ENCODE results near the gene BOC. TPM values are rescaled to one million over a fixed set of nuclear protein-coding genes. Genes with fewer than 3 reads are reported as not detected.

Gene BOC
- total and polyA plus RNA-seq, 4 donors = 2.9 to 21.9 (median 6.4) TPM

DNA sequence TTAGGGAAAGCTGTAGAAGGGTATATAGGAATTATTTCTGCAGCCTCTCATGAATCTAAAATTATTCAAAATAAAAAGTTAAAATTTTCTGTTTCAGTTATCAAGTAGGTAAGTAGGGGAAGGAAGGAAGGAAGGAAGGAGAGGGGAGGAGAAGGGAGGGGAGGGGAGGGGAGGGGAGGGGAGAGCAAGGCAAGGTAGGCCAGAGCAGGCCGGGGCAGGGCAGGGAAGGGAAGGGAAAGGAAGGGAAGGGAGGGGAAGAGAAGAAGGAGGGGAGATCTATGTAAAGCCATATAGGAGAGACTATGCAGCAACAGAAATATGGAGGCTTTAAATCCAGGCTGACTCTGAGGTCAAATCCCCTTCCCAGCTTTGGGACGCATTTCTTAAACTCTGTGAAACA lies 38.3 kb upstream of the BOC start:
- no peaks in the 10 kb centered on the region for H3K27me3 ChIP-seq (ENCODE audit: control insufficient read depth in 3 of 3, insufficient read depth in 3 of 3, low read length in 2 of 3)
- TF ChIP-seq, protein P1, sequence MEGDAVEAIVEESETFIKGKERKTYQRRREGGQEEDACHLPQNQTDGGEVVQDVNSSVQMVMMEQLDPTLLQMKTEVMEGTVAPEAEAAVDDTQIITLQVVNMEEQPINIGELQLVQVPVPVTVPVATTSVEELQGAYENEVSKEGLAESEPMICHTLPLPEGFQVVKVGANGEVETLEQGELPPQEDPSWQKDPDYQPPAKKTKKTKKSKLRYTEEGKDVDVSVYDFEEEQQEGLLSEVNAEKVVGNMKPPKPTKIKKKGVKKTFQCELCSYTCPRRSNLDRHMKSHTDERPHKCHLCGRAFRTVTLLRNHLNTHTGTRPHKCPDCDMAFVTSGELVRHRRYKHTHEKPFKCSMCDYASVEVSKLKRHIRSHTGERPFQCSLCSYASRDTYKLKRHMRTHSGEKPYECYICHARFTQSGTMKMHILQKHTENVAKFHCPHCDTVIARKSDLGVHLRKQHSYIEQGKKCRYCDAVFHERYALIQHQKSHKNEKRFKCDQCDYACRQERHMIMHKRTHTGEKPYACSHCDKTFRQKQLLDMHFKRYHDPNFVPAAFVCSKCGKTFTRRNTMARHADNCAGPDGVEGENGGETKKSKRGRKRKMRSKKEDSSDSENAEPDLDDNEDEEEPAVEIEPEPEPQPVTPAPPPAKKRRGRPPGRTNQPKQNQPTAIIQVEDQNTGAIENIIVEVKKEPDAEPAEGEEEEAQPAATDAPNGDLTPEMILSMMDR (IDR thresholded peaks at IDR 0.05; ENCODE audit: control extremely low read depth, extremely low read depth) = no peak
- H3K9ac ChIP-seq (ENCODE audit: insufficient read depth in 1 of 2, low read length in 2 of 2) = no peak overlapping the region
- no peak overlapping the region for H3K4me3 ChIP-seq
- H3K36me3 ChIP-seq (ENCODE audit: control insufficient read depth in 4 of 4, insufficient read depth in 4 of 4, low read length in 4 of 4) = peaks cover 0 to 2% (median 0%) of the 10 kb centered on the region in 4 donors
- peaks cover 0 to 25% (median 14%) of the 10 kb centered on the region in 5 donors for H3K4me1 ChIP-seq (ENCODE audit: control insufficient read depth in 5 of 5, insufficient read depth in 5 of 5, low read length in 5 of 5)
- WGBS, 2 donors = 85 to 89% methylated on average over 2 of the region's 2 CpGs
- DNase-seq = no peak
- ATAC-seq (ENCODE audit: insufficient read depth, low FRiP score) = no peak
- peaks cover 0 to 3% (median 0%) of the 10 kb centered on the region in 4 donors for H3K9me3 ChIP-seq (ENCODE audit: control insufficient read depth in 4 of 4, insufficient read depth in 3 of 4, low read length in 3 of 4)
- H3K27ac ChIP-seq (ENCODE audit: low read depth in 1 of 2, low read length in 1 of 2) = no peak overlapping the region

DNA sequence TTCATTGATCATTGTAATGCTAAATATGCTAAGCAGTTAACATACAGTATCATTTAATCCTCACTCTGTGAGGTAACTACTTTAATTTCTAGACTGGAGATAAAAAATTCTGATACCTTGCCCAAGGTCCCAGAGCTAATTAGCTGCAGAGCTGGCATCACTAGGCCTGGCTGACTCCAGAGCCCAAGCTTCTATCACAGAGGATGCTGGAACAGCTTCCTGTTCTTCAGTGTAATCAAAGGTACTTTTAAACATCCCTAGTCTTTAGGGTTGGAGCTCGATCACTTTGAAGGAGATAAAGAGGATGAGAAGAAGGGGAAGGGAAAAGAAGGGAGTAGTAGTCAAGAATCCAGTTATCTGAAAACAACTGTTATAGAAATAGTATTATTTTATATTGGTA lies 37.1 kb upstream of the BOC start:
- ATAC-seq (ENCODE audit: insufficient read depth, low FRiP score) (no peak), DNase-seq (no peak)
- Histone ChIP-seq H3K4me1 (ENCODE audit: control insufficient read depth in 5 of 5, insufficient read depth in 5 of 5, low read length in 5 of 5) (peaks cover 0 to 17% (median 10%) of the 10 kb centered on the region in 5 donors), H3K9ac (ENCODE audit: insufficient read depth in 1 of 2, low read length in 2 of 2) (no peak overlapping the region), H3K9me3 (ENCODE audit: control insufficient read depth in 4 of 4, insufficient read depth in 3 of 4, low read length in 3 of 4) (peaks cover 0 to 5% (median 0%) of the 10 kb centered on the region in 4 donors), H3K4me3 (no peak overlapping the region), H3K36me3 (ENCODE audit: control insufficient read depth in 4 of 4, insufficient read depth in 4 of 4, low read length in 4 of 4) (peaks cover 0 to 2% (median 0%) of the 10 kb centered on the region in 4 donors), H3K27me3 (ENCODE audit: control insufficient read depth in 3 of 3, insufficient read depth in 3 of 3, low read length in 2 of 3) (no peaks in the 10 kb centered on the region), H3K27ac (ENCODE audit: low read depth in 1 of 2, low read length in 1 of 2) (no peak overlapping the region)
- 71 to 74% methylated on average over 1 of the region's 1 CpG for WGBS, 2 donors
- TF ChIP-seq, protein P1 (IDR thresholded peaks at IDR 0.05; ENCODE audit: control extremely low read depth, extremely low read depth) = no peak

DNA sequence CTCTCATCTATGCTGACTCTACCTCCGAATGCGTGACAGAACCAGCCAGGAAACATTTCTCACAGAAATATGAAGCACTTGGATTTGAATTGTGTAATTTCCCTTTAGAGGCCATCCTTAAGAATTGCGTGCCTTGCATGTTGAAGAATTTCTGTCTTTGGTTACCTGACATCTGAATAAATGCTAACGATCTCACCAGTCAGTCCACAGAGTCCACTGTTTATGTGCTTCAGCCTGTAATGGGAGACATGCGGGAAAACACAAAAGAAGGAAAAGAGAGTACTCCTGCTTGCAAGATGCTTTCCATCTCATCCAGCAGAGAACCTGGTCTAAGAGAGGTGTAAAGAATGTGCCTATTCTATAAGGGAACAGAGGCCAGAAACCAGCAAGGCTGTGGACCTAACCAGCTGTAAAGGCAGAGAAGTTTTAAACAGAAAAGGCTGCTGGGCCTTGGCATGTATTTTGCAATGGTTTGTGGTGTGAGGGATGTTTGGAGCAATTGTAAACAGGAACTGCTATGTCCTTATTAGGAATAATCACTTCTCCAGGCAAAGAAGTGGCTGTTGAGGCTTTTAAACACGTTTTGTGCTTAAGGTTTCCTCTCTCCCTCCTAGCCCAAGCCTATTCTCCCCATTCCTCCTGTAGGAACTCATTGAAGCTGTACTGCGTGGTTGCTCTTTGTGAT lies 36.4 kb upstream of the BOC start:
- 42 to 54% methylated on average over 7 of the region's 7 CpGs for WGBS, 2 donors

More for the DNA sequence above, 36.4 kb upstream of the BOC start:
- no peak overlapping the region for H3K4me3 ChIP-seq
- peaks cover 0 to 17% (median 7%) of the 10 kb centered on the region in 5 donors for H3K4me1 ChIP-seq (ENCODE audit: control insufficient read depth in 5 of 5, insufficient read depth in 5 of 5, low read length in 5 of 5)
- DNase-seq (peak; percentile 70 to 94 (median 90)), ATAC-seq (ENCODE audit: insufficient read depth, low FRiP score) (no peak)
- TF ChIP-seq, protein P1 (IDR thresholded peaks at IDR 0.05; ENCODE audit: control extremely low read depth, extremely low read depth) = no peak
- H3K9ac ChIP-seq (ENCODE audit: insufficient read depth in 1 of 2, low read length in 2 of 2) = no peak overlapping the region
- peaks cover 0 to 2% (median 0%) of the 10 kb centered on the region in 4 donors for H3K36me3 ChIP-seq (ENCODE audit: control insufficient read depth in 4 of 4, insufficient read depth in 4 of 4, low read length in 4 of 4)
- H3K27ac ChIP-seq (ENCODE audit: low read depth in 1 of 2, low read length in 1 of 2) = no peak overlapping the region
- peaks cover 0 to 7% (median 0%) of the 10 kb centered on the region in 4 donors for H3K9me3 ChIP-seq (ENCODE audit: control insufficient read depth in 4 of 4, insufficient read depth in 3 of 4, low read length in 3 of 4)
- H3K27me3 ChIP-seq (ENCODE audit: control insufficient read depth in 3 of 3, insufficient read depth in 3 of 3, low read length in 2 of 3) = no peaks in the 10 kb centered on the region

Data from lung (tissue), 12 donors.